Activated CD4-positive, alpha-beta T cell treated with anti-CD3 and anti-CD28 coated beads for 48 hours (primary cell): ENCODE data around the gene OR4S2.

ENCODE experiments used
- DNase-seq: peaks from one replicate; pipeline ENCODE4 v3.0.0-alpha.2; 2020

OR4S2 gene, protein sequence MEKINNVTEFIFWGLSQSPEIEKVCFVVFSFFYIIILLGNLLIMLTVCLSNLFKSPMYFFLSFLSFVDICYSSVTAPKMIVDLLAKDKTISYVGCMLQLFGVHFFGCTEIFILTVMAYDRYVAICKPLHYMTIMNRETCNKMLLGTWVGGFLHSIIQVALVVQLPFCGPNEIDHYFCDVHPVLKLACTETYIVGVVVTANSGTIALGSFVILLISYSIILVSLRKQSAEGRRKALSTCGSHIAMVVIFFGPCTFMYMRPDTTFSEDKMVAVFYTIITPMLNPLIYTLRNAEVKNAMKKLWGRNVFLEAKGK

GRCh38 chr11:55648027-55648426 is at the start of gene OR4S2:
TSS of gene OR4S2 (plus strand) at chr11:55648327. CDS start at chr11:55650904, 2,577 bp downstream.
- DNase-seq, result no peak

DNA sequence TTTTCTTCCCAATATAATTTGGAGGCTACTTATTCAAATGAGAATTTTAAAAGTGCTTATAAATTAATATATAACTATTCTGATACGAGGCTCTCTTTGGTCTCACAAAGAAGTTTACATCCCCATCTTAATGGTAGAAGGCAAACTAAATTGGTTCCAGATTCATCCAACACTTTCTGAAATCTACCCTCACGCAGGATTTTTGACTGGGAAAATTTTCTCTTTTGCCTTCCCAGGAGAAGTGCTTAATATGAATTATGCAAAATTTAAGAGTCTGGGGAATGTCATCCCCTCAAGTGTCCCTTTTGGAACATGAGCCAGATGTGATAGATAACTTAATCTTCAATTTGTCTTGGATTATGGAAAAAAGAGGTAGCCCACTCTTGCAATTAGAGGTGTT is 40.6 kb upstream of the OR4S2 start, which contains the start of gene OR4C11:
TSS of gene OR4C11 (minus strand) at position 101 of the 400 bp plus-strand sequence. CDS start 3,272 bp downstream, outside the sequence.
- DNase-seq, result no peak

GRCh38 chr11:55624531-55624930 is 23.6 kb upstream of the OR4S2 start:
- no peak for DNase-seq

GRCh38 chr11:55634813-55635212 is 13.3 kb upstream of the OR4S2 start, which contains the start of gene OR4P4:
TSS of gene OR4P4 (plus strand) at chr11:55635113.
- no peak for DNase-seq

GRCh38 chr11:55652560-55652959 is 4.4 kb downstream of the OR4S2 start:
- DNase-seq, result no peak

- DNase-seq, result no peak
Measured at GRCh38 chr11:55655096-55655495, 7.0 kb downstream of the OR4S2 start.

GRCh38 chr11:55658031-55658573 is 10.0 kb downstream of the OR4S2 start:
- no peak for DNase-seq

- DNase-seq, result no peak
Measured at GRCh38 chr11:55658608-55659007, 10.5 kb downstream of the OR4S2 start.

DNA sequence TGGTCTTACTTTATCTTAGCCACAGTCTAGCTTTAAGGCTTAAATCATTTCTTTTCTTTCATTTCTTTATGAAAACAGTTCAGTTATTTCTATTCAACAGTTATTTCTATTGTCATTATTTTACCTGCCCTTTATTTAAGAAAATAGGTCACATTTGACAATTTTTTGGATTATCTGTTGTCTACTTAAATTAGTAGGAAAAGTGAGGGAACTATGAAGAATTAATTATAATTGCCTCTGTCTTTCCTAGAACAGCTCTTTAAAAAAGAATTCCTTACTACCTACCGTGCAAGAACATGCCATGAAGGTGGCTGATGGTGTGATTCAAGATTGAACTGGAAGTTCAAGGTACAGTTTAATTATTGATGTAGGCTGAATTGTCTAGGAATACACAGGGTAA is 13.8 kb downstream of the OR4S2 start, which contains the start of gene OR4C6:
TSS of gene OR4C6 (plus strand) at position 301 of the 400 bp plus-strand sequence. CDS start 2,966 bp downstream, outside the sequence.
- DNase-seq, result no peak

DNA sequence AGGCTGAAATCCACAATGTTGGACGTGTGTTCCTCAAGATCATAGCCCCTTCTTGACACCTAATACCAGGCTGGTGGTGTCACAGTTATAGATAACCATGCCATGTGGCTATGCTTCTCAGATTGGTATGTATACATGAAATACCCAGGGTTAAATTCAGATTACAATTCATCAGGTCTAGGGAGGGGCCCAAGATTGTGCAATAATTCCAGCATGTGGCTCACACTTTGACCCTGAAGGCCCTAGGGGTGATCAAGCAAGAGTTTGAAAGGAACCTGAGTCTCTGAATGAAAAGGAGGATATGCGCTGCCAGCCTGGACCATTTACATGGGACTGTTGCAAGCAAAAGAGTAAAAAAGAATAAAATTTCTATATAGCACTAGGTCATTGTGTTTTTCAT is 21.2 kb downstream of the OR4S2 start:
- DNase-seq, result no peak

DNA sequence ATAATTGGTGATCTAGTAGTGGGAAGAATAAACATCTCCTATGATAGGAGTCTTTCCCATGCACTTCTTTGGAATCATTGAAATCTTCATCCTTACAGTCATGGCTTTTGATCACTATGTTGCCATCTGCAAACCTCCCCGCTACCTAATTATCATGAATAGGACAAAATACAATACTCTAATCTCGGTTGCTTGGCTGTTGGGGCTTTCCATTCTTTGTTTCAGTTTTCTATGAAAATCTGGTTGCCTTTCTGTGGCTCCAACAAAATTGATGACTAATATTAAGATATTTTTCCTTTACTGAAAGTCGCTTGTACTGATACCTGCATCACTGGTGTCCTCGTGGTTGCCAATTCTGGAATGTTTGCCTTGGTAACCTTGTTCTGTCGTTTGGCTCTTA is 25.7 kb downstream of the OR4S2 start:
- DNase-seq, result no peak

DNA sequence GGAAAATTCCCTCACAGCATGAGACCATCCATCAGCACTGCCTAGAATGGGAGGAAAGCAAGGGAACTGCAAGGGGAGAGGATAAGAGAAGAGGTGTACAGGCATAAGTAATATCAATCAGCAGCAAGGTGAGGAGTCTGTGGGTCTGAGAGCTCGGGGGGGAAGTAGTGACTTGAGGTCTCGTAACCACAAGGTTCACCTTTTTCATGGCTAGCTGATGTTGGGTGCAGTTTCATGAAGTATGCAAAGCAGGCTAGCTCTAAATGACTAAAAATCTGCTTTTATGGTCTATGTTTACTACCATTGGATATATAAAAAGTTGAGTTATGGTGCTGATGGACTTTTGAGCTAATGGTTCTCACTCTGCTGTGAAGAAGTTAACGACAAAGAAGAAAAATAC is 49.7 kb downstream of the OR4S2 start:
- DNase-seq, result no peak

GRCh38 chr11:55701429-55701828 is 53.3 kb downstream of the OR4S2 start:
- no peak for DNase-seq
